ENCODE results near the gene REXO1. TPM values are rescaled to one million over a fixed set of nuclear protein-coding genes. Genes with fewer than 3 reads are reported as not detected.

REXO1 gene
- total and polyA plus RNA-seq, 2 of the 8 experiments (the other 6 are each of a cell fraction or from before 2014, with no cell fraction given) = 42.4 to 44.3 TPM

DNA sequence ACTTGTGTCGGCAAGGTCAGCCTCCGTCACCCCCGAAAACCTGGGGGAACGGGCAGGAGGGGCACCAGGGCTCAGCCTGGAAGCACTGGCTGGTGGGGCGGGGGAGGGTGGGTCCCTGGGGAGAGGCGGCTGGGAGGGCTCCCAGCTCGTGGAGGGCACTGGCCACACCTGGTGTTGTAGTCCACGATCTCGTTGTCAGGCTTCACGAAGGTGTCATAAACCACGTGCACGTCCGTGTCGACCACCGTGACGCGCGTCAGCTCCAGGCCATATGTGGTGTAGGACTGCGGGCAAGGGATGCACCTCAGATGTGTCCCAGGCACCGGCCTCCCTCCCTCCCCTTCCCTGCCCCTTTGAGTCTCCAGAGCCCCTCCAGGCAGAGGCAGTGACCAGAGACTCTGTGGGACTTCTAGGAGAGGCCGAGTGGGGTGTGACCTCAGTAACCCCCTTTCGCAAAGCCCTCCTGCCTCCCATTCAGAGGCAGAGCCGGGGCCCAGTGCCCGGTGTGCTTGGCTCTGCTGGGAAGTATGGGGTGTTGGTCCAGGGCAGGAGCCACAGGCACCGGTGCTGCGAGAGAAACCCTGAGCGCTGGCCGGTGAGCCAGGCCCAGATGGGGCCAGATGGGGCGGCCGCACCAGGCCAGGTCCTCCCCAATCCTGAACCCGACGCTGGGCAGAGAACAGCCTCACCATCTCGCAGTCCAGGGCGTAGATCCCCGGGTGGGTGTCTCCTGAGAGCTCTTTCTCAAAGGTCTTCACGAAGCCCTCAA lies 31.6 kb downstream of the REXO1 start:
- 93% methylated on average over 22 of the region's 36 CpGs; no CpG with 5 or more reads in 1 of the 2 experiments for WGBS, 2 experiments (ENCODE audit: extremely low coverage in 1 of 2, insufficient coverage in 1 of 2, insufficient read length in 1 of 2, insufficient replicate concordance in 2 of 2, low coverage in 1 of 2, low lambda C conversion rate in 2 of 2, missing lambda C conversion rate in 1 of 2)
- FAIRE-seq (no peak), DNase-seq (ENCODE audit: low read depth in 1 of 2, low spot score in 2 of 2) (no peak)
- Histone ChIP-seq H4K8ac (ENCODE audit: extremely low read depth, insufficient read depth, low read length) (no peak overlapping the region), H3K36me3 (ENCODE audit: control insufficient read depth in 2 of 4, insufficient read depth in 4 of 4, low read length in 3 of 4) (peaks cover 8 to 45% (median 15%) of the 10 kb centered on the region in 4 experiments; a peak in 7 of 8 replicates), H3K9ac (replicated peaks in 1 of 4; ENCODE audit: extremely low read depth in 1 of 4, low read depth in 3 of 4, low read length in 3 of 4) (no peak overlapping the region), H2AK5ac (ENCODE audit: low read depth, low read length) (no peak overlapping the region), H4K20me1 (replicated peaks in 1 of 2; ENCODE audit: control insufficient read depth in 1 of 2, insufficient read depth in 2 of 2, low read length in 2 of 2) (peaks cover 2 to 8% of the 10 kb centered on the region in 2 experiments), H3K79me2 (ENCODE audit: control insufficient read depth in 1 of 2, insufficient read depth in 2 of 2, low read length in 2 of 2) (no peaks in the 10 kb centered on the region), H3K4me2 (ENCODE audit: insufficient read depth in 1 of 2, low read depth in 2 of 2, low read length in 2 of 2) (no peak overlapping the region), H2AFZ (ENCODE audit: low read length) (no peak overlapping the region), H2BK20ac (ENCODE audit: low read length) (no peak overlapping the region), H3K9me3 (ENCODE audit: insufficient read depth in 2 of 2, low read depth in 1 of 2, low read length in 1 of 2) (no peaks in the 10 kb centered on the region), H3K14ac (ENCODE audit: insufficient read length) (no peak overlapping the region), H3K23me2 (ENCODE audit: low read depth, low read length) (peaks cover 2% of the 10 kb centered on the region), H2BK12ac (ENCODE audit: low read depth, low read length) (0 out of 2 replicates have a peak overlapping the region, but pooled peaks have one; percentile 17), H3K4me1 (replicated peaks in 1 of 4; ENCODE audit: control insufficient read depth in 3 of 4, insufficient read depth in 4 of 4, low read length in 3 of 4) (peaks cover 0 to 2% (median 0%) of the 10 kb centered on the region in 4 experiments; a peak in 3 of 7 replicates), H4K91ac (replicated peaks; ENCODE audit: insufficient read length, low read length) (no peak overlapping the region), H2BK120ac (replicated peaks; ENCODE audit: low read depth, low read length) (no peak overlapping the region), H3K4ac (replicated peaks; ENCODE audit: insufficient read length, low read depth, low read length) (no peak overlapping the region), H3K18ac (ENCODE audit: extremely low read depth, low read length) (no peak overlapping the region), H2BK15ac (ENCODE audit: low read length) (no peak overlapping the region), H3K27me3 (replicated peaks in 1 of 4; ENCODE audit: control insufficient read depth in 3 of 4, extremely low read depth in 1 of 4, insufficient read depth in 3 of 4, low read length in 3 of 4) (no peaks in the 10 kb centered on the region; a peak in 2 of 7 replicates), H3K79me1 (ENCODE audit: low read depth, low read length) (no peaks in the 10 kb centered on the region), H4K5ac (ENCODE audit: insufficient read length, low read depth, low read length) (no peak overlapping the region), H3K23ac (ENCODE audit: insufficient read length) (no peak overlapping the region), H3K27ac (ENCODE audit: low read depth, low read length) (no peak overlapping the region), H2BK5ac (ENCODE audit: low read depth, low read length) (no peak overlapping the region), H3K56ac (replicated peaks; ENCODE audit: insufficient read length, low read depth, low read length) (no peak overlapping the region), H3K4me3 (ENCODE audit: extremely low read depth in 1 of 4, insufficient read depth in 2 of 4, low read depth in 3 of 4, low read length in 4 of 4) (no peak overlapping the region)
- ChIA-PET CTCF (ENCODE audit: partially characterized antibody) (interaction anchor here (1.0 to 3.6 kb wide), 2 partner anchors 9 kb away, joined by 5 to 48 read pairs; no protein-coding TSS in a partner anchor), POLR2A (ENCODE audit: partially characterized antibody) (no interaction called here)
- TF ChIP-seq SIX5 (IDR thresholded peaks at IDR 0.05; ENCODE audit: low read depth, low read length) (no peak), HDAC6 (IDR thresholded peaks at IDR 0.05; ENCODE audit: low read depth, low read length) (no peak), TCF12 (IDR thresholded peaks at IDR 0.05; ENCODE audit: low read depth, low read length) (no peak), RFX5 (IDR thresholded peaks at IDR 0.05; ENCODE audit: borderline replicate concordance, low read depth, low read length) (no peak), SP4 (IDR thresholded peaks at IDR 0.05; ENCODE audit: low read length) (no peak), CREB1 (IDR thresholded peaks at IDR 0.05) (no peak), RAD21 (IDR thresholded peaks at IDR 0.05 in 1 of 2, conservative IDR thresholded peaks at IDR 0.05 in 1 of 2; ENCODE audit: low read depth in 2 of 2, low read length in 2 of 2) (no peak), EZH2 (IDR thresholded peaks at IDR 0.05; ENCODE audit: low read depth, low read length, severe bottlenecking) (no peak), MAFK (IDR thresholded peaks at IDR 0.05; ENCODE audit: low read depth, low read length) (no peak), CBX5 (IDR thresholded peaks at IDR 0.05; ENCODE audit: low read depth, low read length) (no peak)
- TF ChIP-seq, protein P1, sequence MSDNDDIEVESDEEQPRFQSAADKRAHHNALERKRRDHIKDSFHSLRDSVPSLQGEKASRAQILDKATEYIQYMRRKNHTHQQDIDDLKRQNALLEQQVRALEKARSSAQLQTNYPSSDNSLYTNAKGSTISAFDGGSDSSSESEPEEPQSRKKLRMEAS (IDR thresholded peaks at IDR 0.05) = no peak

Data from H1 (cell line).